Mesendoderm (in vitro differentiated cells): ENCODE data around the gene AOPEP.

ENCODE experiments used
- DNase-seq: peaks from one replicate; pipeline ENCODE4 v3.0.0; 2013
- H2AK5ac ChIP-seq: 2 replicates; pipeline ENCODE4 v1.6.1; 2013; ENCODE audit warnings: low read length, inconsistent platforms
- H2BK120ac ChIP-seq: 2 replicates; pipeline ENCODE4 v1.6.1; 2013; ENCODE audit warnings: low read depth, mild to moderate bottlenecking, low read length, moderate library complexity, mixed read lengths
- H2BK15ac ChIP-seq: replicated peaks from 2 replicates; pipeline ENCODE4 v1.6.1; 2013; ENCODE audit warnings: low read depth, mild to moderate bottlenecking, moderate library complexity
- H2BK5ac ChIP-seq: 2 replicates; pipeline ENCODE4 v1.6.1; 2013; ENCODE audit warnings: low read length, inconsistent platforms
- H3K18ac ChIP-seq: 2 replicates; pipeline ENCODE4 v1.6.1; 2013; ENCODE audit warnings: mild to moderate bottlenecking, low read length, mixed read lengths
- H3K23ac ChIP-seq: one replicate; pipeline ENCODE4 v1.6.1; 2013; ENCODE audit warnings: low read length
- H3K27ac ChIP-seq: 2 replicates; pipeline ENCODE4 v1.5.1; 2013; ENCODE audit warnings: low read depth, mild to moderate bottlenecking, inconsistent platforms, low read length, moderate library complexity
- H3K27me3 ChIP-seq: 2 replicates; pipeline ENCODE4 v1.6.1; 2013; ENCODE audit warnings: low read length, control low read depth, mild to moderate bottlenecking, inconsistent platforms; ENCODE audit not compliant: insufficient read depth, poor library complexity
- H3K36me3 ChIP-seq: 2 replicates; pipeline ENCODE4 v1.6.1; 2013; ENCODE audit warnings: low read length, inconsistent platforms; ENCODE audit not compliant: control insufficient read depth, insufficient read depth
- H3K4ac ChIP-seq: one replicate; pipeline ENCODE4 v1.6.1; 2013; ENCODE audit warnings: low read depth, mild to moderate bottlenecking, low read length, moderate library complexity
- H3K4me1 ChIP-seq: 2 replicates; pipeline ENCODE4 v1.6.1; 2013; ENCODE audit warnings: low read depth, low read length, inconsistent platforms; ENCODE audit not compliant: control insufficient read depth
- H3K4me2 ChIP-seq: 2 replicates; pipeline ENCODE4 v1.6.1; 2013; ENCODE audit warnings: low read length
- H3K4me3 ChIP-seq: 2 replicates; pipeline ENCODE4 v1.5.1; 2013; ENCODE audit warnings: mild to moderate bottlenecking, low read length
- H3K56ac ChIP-seq: one replicate; pipeline ENCODE4 v1.6.1; 2013; ENCODE audit warnings: low read length
- H3K79me1 ChIP-seq: 2 replicates; pipeline ENCODE4 v1.6.1; 2013; ENCODE audit warnings: low read length, inconsistent platforms
- H3K79me2 ChIP-seq: 2 replicates; pipeline ENCODE4 v1.6.1; 2013; ENCODE audit warnings: mild to moderate bottlenecking, low read length; ENCODE audit not compliant: control insufficient read depth, insufficient read depth
- H3K9ac ChIP-seq: 2 replicates; pipeline ENCODE4 v1.6.1; 2013; ENCODE audit warnings: low read length, inconsistent platforms
- H4K5ac ChIP-seq: one replicate; pipeline ENCODE4 v1.6.1; 2013; ENCODE audit warnings: low read length
- H4K8ac ChIP-seq: one replicate; pipeline ENCODE4 v1.6.1; 2013; ENCODE audit warnings: low read depth, mild to moderate bottlenecking, control low read depth, low read length, moderate library complexity
- WGBS: extraction: QIAGEN DNeasy Blood & Tissue Kit; methylation state at CpG from one replicate; pipeline ENCODE4 v1.1.7; 2013; ENCODE audit warnings: low lambda C conversion rate, missing lambda C conversion rate; ENCODE audit not compliant: insufficient coverage; ENCODE audit errors: extremely low coverage; 5-methylcytosine and 5-hydroxymethylcytosine counted together

AOPEP gene

GRCh38 chr9:94931036-94931633 lies 204.6 kb downstream of the AOPEP start:
- Histone ChIP-seq H3K27me3 (no peaks in the 10 kb centered on the region), H3K56ac (no peak overlapping the region), H4K5ac (no peak overlapping the region), H3K4ac (no peak overlapping the region), H3K9ac (no peak overlapping the region), H3K79me1 (no peaks in the 10 kb centered on the region), H2AK5ac (no peak overlapping the region), H3K27ac (no peak overlapping the region), H3K4me3 (no peak overlapping the region), H3K4me2 (no peak overlapping the region), H2BK15ac (no peak overlapping the region), H3K18ac (no peak overlapping the region), H3K4me1 (no peaks in the 10 kb centered on the region), H3K23ac (no peak overlapping the region), H2BK5ac (no peak overlapping the region), H3K79me2 (no peaks in the 10 kb centered on the region), H3K36me3 (no peaks in the 10 kb centered on the region), H2BK120ac (no peak overlapping the region), H4K8ac (no peak overlapping the region)
- DNase-seq: no peak
- WGBS: no CpG with 5 or more reads among the region's 3 CpGs

GRCh38 chr9:94931740-94932139 lies 205.2 kb downstream of the AOPEP start:
- WGBS: no CpG with 5 or more reads among the region's 5 CpGs
- H3K79me1 ChIP-seq: no peaks in the 10 kb centered on the region
- no peak overlapping the region for H3K56ac ChIP-seq
- no peaks in the 10 kb centered on the region for H3K4me1 ChIP-seq
- no peak overlapping the region for H3K4me2 ChIP-seq
- no peak overlapping the region for H3K18ac ChIP-seq
- H3K4ac ChIP-seq: no peak overlapping the region
- H3K23ac ChIP-seq: no peak overlapping the region
- H2BK5ac ChIP-seq: no peak overlapping the region
- H3K4me3 ChIP-seq: no peak overlapping the region
- no peak overlapping the region for H2BK15ac ChIP-seq
- H4K8ac ChIP-seq: no peak overlapping the region
- H3K9ac ChIP-seq: no peak overlapping the region
- no peak for DNase-seq
- no peak overlapping the region for H2AK5ac ChIP-seq
- H2BK120ac ChIP-seq: no peak overlapping the region
- no peaks in the 10 kb centered on the region for H3K27me3 ChIP-seq
- H4K5ac ChIP-seq: no peak overlapping the region
- no peaks in the 10 kb centered on the region for H3K79me2 ChIP-seq
- H3K27ac ChIP-seq: no peak overlapping the region
- H3K36me3 ChIP-seq: no peaks in the 10 kb centered on the region

GRCh38 chr9:94932652-94933510 lies 206.4 kb downstream of the AOPEP start:
- H2BK15ac ChIP-seq: no peak overlapping the region
- no peak overlapping the region for H3K56ac ChIP-seq
- H3K4me1 ChIP-seq: peaks cover 1% of the 10 kb centered on the region
- no peaks in the 10 kb centered on the region for H3K27me3 ChIP-seq
- H2BK120ac ChIP-seq: no peak overlapping the region
- no peak overlapping the region for H4K8ac ChIP-seq
- no CpG with 5 or more reads among the region's 12 CpGs for WGBS
- H3K4ac ChIP-seq: no peak overlapping the region
- no peak overlapping the region for H2AK5ac ChIP-seq
- DNase-seq: no peak
- H3K27ac ChIP-seq: no peak overlapping the region
- no peaks in the 10 kb centered on the region for H3K79me2 ChIP-seq
- H2BK5ac ChIP-seq: no peak overlapping the region
- no peak overlapping the region for H4K5ac ChIP-seq
- no peaks in the 10 kb centered on the region for H3K79me1 ChIP-seq
- no peak overlapping the region for H3K4me3 ChIP-seq
- H3K36me3 ChIP-seq: no peaks in the 10 kb centered on the region
- H3K18ac ChIP-seq: no peak overlapping the region
- H3K23ac ChIP-seq: no peak overlapping the region
- no peak overlapping the region for H3K4me2 ChIP-seq
- no peak overlapping the region for H3K9ac ChIP-seq

GRCh38 chr9:94933511-94933828 lies 207.0 kb downstream of the AOPEP start:
- H3K36me3 ChIP-seq: no peaks in the 10 kb centered on the region
- peaks cover 1% of the 10 kb centered on the region for H3K4me1 ChIP-seq
- no peaks in the 10 kb centered on the region for H3K79me2 ChIP-seq
- no peak overlapping the region for H3K27ac ChIP-seq
- no peak overlapping the region for H4K8ac ChIP-seq
- no peak overlapping the region for H3K4ac ChIP-seq
- no peak overlapping the region for H2BK5ac ChIP-seq
- no peak overlapping the region for H2BK15ac ChIP-seq
- H3K23ac ChIP-seq: no peak overlapping the region
- no peak overlapping the region for H2AK5ac ChIP-seq
- H3K27me3 ChIP-seq: no peaks in the 10 kb centered on the region
- H3K79me1 ChIP-seq: no peaks in the 10 kb centered on the region
- no CpG with 5 or more reads among the region's 3 CpGs for WGBS
- no peak overlapping the region for H3K4me2 ChIP-seq
- H3K18ac ChIP-seq: no peak overlapping the region
- no peak for DNase-seq
- no peak overlapping the region for H4K5ac ChIP-seq
- H3K9ac ChIP-seq: no peak overlapping the region
- H3K4me3 ChIP-seq: no peak overlapping the region
- no peak overlapping the region for H3K56ac ChIP-seq
- H2BK120ac ChIP-seq: no peak overlapping the region

- Histone ChIP-seq H3K18ac (no peak overlapping the region), H3K79me2 (no peaks in the 10 kb centered on the region), H4K8ac (no peak overlapping the region), H3K36me3 (no peaks in the 10 kb centered on the region), H3K4ac (no peak overlapping the region), H3K27ac (no peak overlapping the region), H3K4me1 (peaks cover 1% of the 10 kb centered on the region), H2BK120ac (no peak overlapping the region), H3K9ac (no peak overlapping the region), H3K23ac (no peak overlapping the region), H4K5ac (no peak overlapping the region), H3K27me3 (no peaks in the 10 kb centered on the region), H3K79me1 (no peaks in the 10 kb centered on the region), H2AK5ac (no peak overlapping the region), H3K56ac (no peak overlapping the region), H3K4me2 (no peak overlapping the region), H2BK15ac (no peak overlapping the region), H3K4me3 (no peak overlapping the region), H2BK5ac (no peak overlapping the region)
- DNase-seq: no peak
- no CpG with 5 or more reads among the region's 9 CpGs for WGBS
These were observed 208.4 kb downstream of the AOPEP start for GRCh38 chr9:94934816-94935328.
